HL-60 (cell line): ENCODE measurements around the gene COL25A1.

Source experiments
- CTCF ChIP-seq: IDR thresholded peaks from one replicate; pipeline ENCODE4 v1.5.1; 2011; ENCODE audit warnings: low read length, control low read depth, inconsistent platforms; ENCODE audit not compliant: insufficient read depth
- GABPA ChIP-seq: IDR thresholded peaks from 2 replicates; pipeline ENCODE4 v1.6.1; 2012; ENCODE audit warnings: low read depth
- POLR2AphosphoS5 ChIP-seq: IDR thresholded peaks from 2 replicates; pipeline ENCODE4 v1.6.1; 2012; ENCODE audit warnings: low read depth
- SPI1 ChIP-seq: IDR thresholded peaks from 2 replicates; pipeline ENCODE4 v1.6.1; 2012; ENCODE audit warnings: low read depth, mild to moderate bottlenecking, borderline replicate concordance

- TF ChIP-seq GABPA (no peak), CTCF (no peak), SPI1 (no peak), POLR2AphosphoS5 (no peak)
Measured at GRCh38 chr4:108877821-108878220, 424.6 kb downstream of the COL25A1 start.
